Hematopoietic multipotent progenitor cell treated with erythropoietin and hydrocortisone succinate and interleukin-3 and kit ligand, for 8 days (in vitro differentiated cells): ENCODE data around the gene KIAA0930.
"Not testable (repeated sequence)": the region's sequence is repeated elsewhere in the genome, so short reads cannot be mapped to it uniquely, and the experiment has no call there.

Experiments used
- DNase-seq: peaks from one replicate; pipeline ENCODE4 v3.0.0-alpha.2; 2015

The KIAA0930 gene

GRCh38 chr22:45240810-45241631 is at the start of gene KIAA0930:
Gene KIAA0930 (minus strand): TSS chr22:45240894. CDS start chr22:45240703, 191 bp downstream.
- DNase-seq = peak; percentile 79

GRCh38 chr22:45286854-45287551 is 46.3 kb upstream of the KIAA0930 start:
- DNase-seq = no peak

- no peak for DNase-seq
Measured at GRCh38 chr22:45285263-45286058, 44.8 kb upstream of the KIAA0930 start.

- peak; percentile 34 for DNase-seq
Measured at GRCh38 chr22:45284705-45285262, 44.1 kb upstream of the KIAA0930 start, which contains the start of gene UPK3A. Gene UPK3A (plus strand): TSS chr22:45284949. CDS start chr22:45285014, 65 bp downstream.

GRCh38 chr22:45281010-45281409 is 40.3 kb upstream of the KIAA0930 start:
- DNase-seq = no peak

- no peak for DNase-seq
Measured at GRCh38 chr22:45280587-45280980, 39.9 kb upstream of the KIAA0930 start.

GRCh38 chr22:45278125-45278524 is 37.4 kb upstream of the KIAA0930 start:
- no peak for DNase-seq

- DNase-seq = not testable (repeated sequence)
Measured at GRCh38 chr22:45277720-45278119, 37.0 kb upstream of the KIAA0930 start.

GRCh38 chr22:45276507-45277105 is 35.9 kb upstream of the KIAA0930 start:
- DNase-seq = no peak

- DNase-seq = no peak
Measured at GRCh38 chr22:45273452-45274075, 32.9 kb upstream of the KIAA0930 start.

GRCh38 chr22:45272498-45272897 is 31.8 kb upstream of the KIAA0930 start:
- DNase-seq = no peak

GRCh38 chr22:45271667-45272201 is 31.0 kb upstream of the KIAA0930 start:
- no peak for DNase-seq

GRCh38 chr22:45270095-45271020 is 29.7 kb upstream of the KIAA0930 start:
- no peak for DNase-seq

GRCh38 chr22:45268958-45269844 is 28.5 kb upstream of the KIAA0930 start:
- DNase-seq = peak; percentile 65

GRCh38 chr22:45268167-45268957 is 27.7 kb upstream of the KIAA0930 start:
- no peak for DNase-seq

- peak; percentile 29 for DNase-seq
Measured at GRCh38 chr22:45265535-45265934, 24.8 kb upstream of the KIAA0930 start.

GRCh38 chr22:45263463-45264269 is 23.0 kb upstream of the KIAA0930 start:
- DNase-seq = peak; percentile 51
